Left ventricle myocardium inferior (tissue), 1 donor: ENCODE measurements around the gene HBG1. TPM values are rescaled to one million over a fixed set of nuclear protein-coding genes. Genes with fewer than 3 reads are reported as not detected.

Experiments used
- DNase-seq: peaks from one replicate; pipeline ENCODE4 v3.0.0-alpha.2; 2020
- H3K27ac ChIP-seq: fragments of 200-600 bp; replicated peaks from 2 replicates; pipeline ENCODE4 v1.8.0; 2021
- H3K27me3 ChIP-seq: fragments of 200-600 bp; 2 replicates; pipeline ENCODE4 v1.8.0; 2021; ENCODE audit warnings: low read depth
- H3K36me3 ChIP-seq: fragments of 200-600 bp; 2 replicates; pipeline ENCODE4 v1.8.0; 2021
- H3K4me1 ChIP-seq: fragments of 200-600 bp; 2 replicates; pipeline ENCODE4 v1.8.0; 2021
- H3K4me3 ChIP-seq: fragments of 200-600 bp; 2 replicates; pipeline ENCODE4 v1.8.0; 2021; ENCODE audit warnings: mild to moderate bottlenecking, moderate library complexity
- H3K9me3 ChIP-seq: fragments of 200-600 bp; replicated peaks from 2 replicates; pipeline ENCODE4 v1.8.0; 2021
- intact Hi-C: fragments of 100-400 bp; cut with micrococcal nuclease; formaldehyde crosslinking; loops from one replicate; pipeline ENCODE4 v1.11.0; 2022
- total RNA-seq: library from RNA; stranded (reverse); fragmentation: NEBNext Ultra II Directional; extraction: Animal tissue kit (Norgen Biotek cat#: 25700); gene quantifications from one replicate; pipeline ENCODE4 v1.2.1, GENCODE V29; 2021
- TF ChIP-seq, protein P1 (sequence below): fragments of 200-600 bp; IDR thresholded peaks from 2 replicates; pipeline ENCODE4 v1.8.0; 2021; ENCODE audit warnings: antibody characterized with exemption, mild to moderate bottlenecking, borderline replicate concordance
- donor health status: DM: no; HTN: yes; CAD: no; lungs with severe emphysema.

Gene HBG1
- total RNA-seq, 1 donor from 2014 or later = not detected

DNA sequence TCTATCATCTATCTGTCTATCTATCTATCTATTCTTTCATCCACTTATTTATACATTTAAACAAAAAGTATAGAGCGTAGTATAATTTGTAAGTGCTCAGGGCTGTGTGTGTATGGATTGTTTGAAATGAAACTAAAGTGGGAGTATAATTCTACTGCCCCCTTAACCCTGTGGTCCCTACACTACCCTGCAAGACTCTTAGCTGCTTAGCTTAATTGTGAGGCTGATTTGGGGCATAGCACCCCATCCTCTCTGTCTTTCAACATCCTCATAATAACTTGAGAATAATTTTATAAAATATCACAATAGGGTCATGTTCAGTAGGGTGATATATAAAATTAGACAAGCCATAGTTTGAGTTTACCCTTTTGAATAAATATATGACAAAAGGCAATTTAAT is 40.4 kb upstream of the HBG1 start:
- Histone ChIP-seq H3K27me3 (no peaks in the 10 kb centered on the region), H3K27ac (no peak overlapping the region), H3K4me3 (no peak overlapping the region), H3K36me3 (no peaks in the 10 kb centered on the region), H3K9me3 (no peaks in the 10 kb centered on the region), H3K4me1 (no peaks in the 10 kb centered on the region)
- TF ChIP-seq, protein P1, sequence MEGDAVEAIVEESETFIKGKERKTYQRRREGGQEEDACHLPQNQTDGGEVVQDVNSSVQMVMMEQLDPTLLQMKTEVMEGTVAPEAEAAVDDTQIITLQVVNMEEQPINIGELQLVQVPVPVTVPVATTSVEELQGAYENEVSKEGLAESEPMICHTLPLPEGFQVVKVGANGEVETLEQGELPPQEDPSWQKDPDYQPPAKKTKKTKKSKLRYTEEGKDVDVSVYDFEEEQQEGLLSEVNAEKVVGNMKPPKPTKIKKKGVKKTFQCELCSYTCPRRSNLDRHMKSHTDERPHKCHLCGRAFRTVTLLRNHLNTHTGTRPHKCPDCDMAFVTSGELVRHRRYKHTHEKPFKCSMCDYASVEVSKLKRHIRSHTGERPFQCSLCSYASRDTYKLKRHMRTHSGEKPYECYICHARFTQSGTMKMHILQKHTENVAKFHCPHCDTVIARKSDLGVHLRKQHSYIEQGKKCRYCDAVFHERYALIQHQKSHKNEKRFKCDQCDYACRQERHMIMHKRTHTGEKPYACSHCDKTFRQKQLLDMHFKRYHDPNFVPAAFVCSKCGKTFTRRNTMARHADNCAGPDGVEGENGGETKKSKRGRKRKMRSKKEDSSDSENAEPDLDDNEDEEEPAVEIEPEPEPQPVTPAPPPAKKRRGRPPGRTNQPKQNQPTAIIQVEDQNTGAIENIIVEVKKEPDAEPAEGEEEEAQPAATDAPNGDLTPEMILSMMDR = no peak
- DNase-seq = no peak
- intact Hi-C loops = no loop called here

DNA sequence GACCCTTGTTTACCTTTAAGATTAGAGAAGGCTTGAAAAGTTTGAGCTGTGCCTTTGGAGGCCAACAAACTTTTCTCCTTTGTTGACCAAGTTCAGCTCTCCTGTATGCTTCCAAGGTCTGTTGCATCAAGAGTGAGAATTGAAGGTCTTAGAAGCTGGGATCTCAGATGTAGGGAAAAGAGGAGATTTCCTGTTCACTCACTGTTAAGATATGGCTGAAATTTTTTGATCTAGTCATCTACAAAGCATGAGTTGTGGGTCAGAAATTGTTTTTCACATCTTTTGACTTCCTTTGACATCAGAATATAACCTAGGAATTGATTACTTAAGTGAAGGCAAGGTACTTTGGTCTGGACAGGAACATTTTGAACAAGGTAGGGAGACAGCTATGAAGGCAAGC is 40.0 kb upstream of the HBG1 start:
- no peaks in the 10 kb centered on the region for H3K27me3 ChIP-seq
- intact Hi-C loops = no loop called here
- TF ChIP-seq, protein P1 = no peak
- no peak overlapping the region for H3K27ac ChIP-seq
- no peak for DNase-seq
- no peak overlapping the region for H3K4me3 ChIP-seq
- H3K4me1 ChIP-seq = no peaks in the 10 kb centered on the region
- no peaks in the 10 kb centered on the region for H3K36me3 ChIP-seq
- no peaks in the 10 kb centered on the region for H3K9me3 ChIP-seq

DNA sequence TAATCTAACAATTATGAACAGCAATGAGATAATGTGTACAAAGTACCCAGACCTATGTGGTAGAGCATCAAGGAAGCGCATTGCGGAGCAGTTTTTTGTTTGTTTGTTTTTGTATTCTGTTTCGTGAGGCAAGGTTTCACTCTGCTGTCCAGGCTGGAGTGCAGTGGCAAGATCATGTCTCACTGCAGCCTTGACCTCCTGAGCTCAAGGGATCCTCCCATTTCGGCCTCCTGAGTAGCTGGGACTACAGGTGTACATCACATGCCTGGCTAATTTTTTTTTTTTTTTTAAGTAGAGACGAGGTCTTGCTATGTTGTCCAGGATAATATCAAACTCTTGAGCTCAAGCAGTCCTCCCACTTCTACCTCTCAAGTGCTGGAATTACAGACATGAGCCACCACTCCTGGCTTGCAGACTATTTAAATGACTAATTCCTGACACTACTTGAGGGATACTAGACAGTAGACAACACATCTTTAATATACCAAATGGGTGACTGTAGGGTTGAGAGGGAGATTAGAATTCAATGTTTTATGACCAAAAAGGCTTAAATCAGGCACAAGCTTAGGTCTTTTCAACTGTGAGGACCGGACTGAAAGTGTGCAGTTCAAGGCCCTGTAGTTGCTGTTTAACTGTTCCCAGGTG is 39.4 kb upstream of the HBG1 start:
- TF ChIP-seq, protein P1 = no peak
- H3K27me3 ChIP-seq = no peaks in the 10 kb centered on the region
- H3K4me3 ChIP-seq = no peak overlapping the region
- intact Hi-C loops = no loop called here
- DNase-seq = no peak
- H3K27ac ChIP-seq = no peak overlapping the region
- H3K4me1 ChIP-seq = no peaks in the 10 kb centered on the region
- no peaks in the 10 kb centered on the region for H3K36me3 ChIP-seq
- no peaks in the 10 kb centered on the region for H3K9me3 ChIP-seq

DNA sequence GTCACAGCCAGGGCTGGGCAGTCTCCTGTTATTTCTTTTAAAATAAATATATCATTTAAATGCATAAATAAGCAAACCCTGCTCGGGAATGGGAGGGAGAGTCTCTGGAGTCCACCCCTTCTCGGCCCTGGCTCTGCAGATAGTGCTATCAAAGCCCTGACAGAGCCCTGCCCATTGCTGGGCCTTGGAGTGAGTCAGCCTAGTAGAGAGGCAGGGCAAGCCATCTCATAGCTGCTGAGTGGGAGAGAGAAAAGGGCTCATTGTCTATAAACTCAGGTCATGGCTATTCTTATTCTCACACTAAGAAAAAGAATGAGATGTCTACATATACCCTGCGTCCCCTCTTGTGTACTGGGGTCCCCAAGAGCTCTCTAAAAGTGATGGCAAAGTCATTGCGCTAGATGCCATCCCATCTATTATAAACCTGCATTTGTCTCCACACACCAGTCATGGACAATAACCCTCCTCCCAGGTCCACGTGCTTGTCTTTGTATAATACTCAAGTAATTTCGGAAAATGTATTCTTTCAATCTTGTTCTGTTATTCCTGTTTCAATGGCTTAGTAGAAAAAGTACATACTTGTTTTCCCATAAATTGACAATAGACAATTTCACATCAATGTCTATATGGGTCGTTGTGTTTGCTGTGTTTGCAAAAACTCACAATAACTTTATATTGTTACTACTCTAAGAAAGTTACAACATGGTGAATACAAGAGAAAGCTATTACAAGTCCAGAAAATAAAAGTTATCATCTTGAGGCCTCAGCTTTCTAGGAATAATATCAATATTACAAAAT is 38.6 kb upstream of the HBG1 start:
- H3K9me3 ChIP-seq = no peaks in the 10 kb centered on the region
- TF ChIP-seq, protein P1 = no peak
- H3K4me1 ChIP-seq = no peaks in the 10 kb centered on the region
- no peaks in the 10 kb centered on the region for H3K27me3 ChIP-seq
- no peak for DNase-seq
- intact Hi-C loops = no loop called here
- no peak overlapping the region for H3K4me3 ChIP-seq
- no peak overlapping the region for H3K27ac ChIP-seq
- no peaks in the 10 kb centered on the region for H3K36me3 ChIP-seq

DNA sequence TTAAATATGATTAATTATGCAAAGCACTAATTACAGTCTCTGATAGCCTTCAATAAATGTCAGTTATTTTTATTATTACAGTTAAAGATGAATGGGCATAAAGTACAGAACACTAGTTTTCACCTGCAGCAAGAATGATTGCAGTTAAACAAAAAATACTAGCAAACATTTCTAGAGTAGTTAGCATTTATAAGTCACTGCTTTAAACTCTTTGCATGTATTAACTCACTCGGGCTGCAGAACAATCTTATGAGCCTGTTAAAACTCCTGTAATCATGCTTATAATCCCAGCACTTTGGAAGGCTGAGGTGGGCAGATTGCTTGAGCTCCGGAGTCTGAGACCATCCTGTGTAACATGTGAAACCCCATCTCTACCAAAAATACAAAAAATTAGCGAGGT is 37.2 kb upstream of the HBG1 start:
- DNase-seq = no peak
- intact Hi-C loops = no loop called here
- TF ChIP-seq, protein P1 = no peak
- Histone ChIP-seq H3K27ac (no peak overlapping the region), H3K36me3 (no peaks in the 10 kb centered on the region), H3K4me1 (no peaks in the 10 kb centered on the region), H3K9me3 (no peaks in the 10 kb centered on the region), H3K4me3 (no peak overlapping the region), H3K27me3 (no peaks in the 10 kb centered on the region)
